Measurements from ENCODE around the gene PSMG2.

The PSMG2 gene

DNA sequence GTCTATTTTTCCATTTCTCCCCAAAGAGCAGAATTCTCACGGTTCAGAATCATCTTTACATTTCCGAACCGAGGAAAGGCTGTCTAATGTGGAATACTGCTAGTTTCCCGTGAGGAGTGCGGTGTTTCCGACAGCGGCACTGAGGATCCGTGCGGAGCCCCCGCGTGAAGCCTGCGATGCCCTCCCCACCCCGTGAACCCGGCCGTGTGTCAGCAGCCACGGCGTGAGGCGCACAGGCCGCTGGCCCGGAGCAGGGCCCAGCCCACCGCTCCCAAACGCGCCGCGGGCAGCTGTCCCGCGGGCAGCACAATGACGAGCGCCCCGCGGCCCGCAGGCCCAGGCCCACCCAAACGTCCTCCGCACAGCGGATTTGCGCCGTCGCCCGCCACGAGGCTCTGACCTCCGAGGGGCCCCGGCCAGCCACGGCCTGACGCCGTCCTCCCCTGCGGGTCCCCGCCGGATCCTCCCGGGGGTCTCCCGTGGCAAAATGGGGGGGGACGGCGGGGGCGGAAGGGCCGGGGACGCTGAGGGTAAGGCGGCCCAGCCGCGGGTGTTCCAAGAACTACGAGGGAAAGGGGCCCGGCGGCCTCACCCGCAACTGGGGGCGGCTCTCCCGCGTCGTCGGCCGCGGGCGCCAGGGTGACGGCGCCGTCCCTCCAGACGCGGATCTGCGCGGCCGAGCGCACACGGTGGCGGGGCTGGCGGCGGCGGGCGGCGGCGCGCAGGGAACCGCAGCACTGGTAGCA, 45.7 kb upstream of the PSMG2 start:
- Histone ChIP-seq H3K27me3 (ENCODE audit: insufficient read depth, low read length, poor library complexity, severe bottlenecking) (peaks cover 5% of the 10 kb centered on the region), H3K79me2 (ENCODE audit: insufficient read depth, low read length) (no peaks in the 10 kb centered on the region), H3K9ac (ENCODE audit: low read depth, low read length, poor library complexity, severe bottlenecking) (no peak overlapping the region), H3K4me1 (ENCODE audit: insufficient read depth, low read length, poor library complexity, severe bottlenecking) (no peaks in the 10 kb centered on the region), H2AFZ (ENCODE audit: low read length) (no peak overlapping the region), H4K20me1 (ENCODE audit: insufficient read depth, low read length, poor library complexity, severe bottlenecking) (no peaks in the 10 kb centered on the region), H3K9me3 (ENCODE audit: insufficient read depth, low read depth, low read length) (no peaks in the 10 kb centered on the region), H3K36me3 (ENCODE audit: insufficient read depth, low read length) (no peaks in the 10 kb centered on the region), H3K4me3 (ENCODE audit: low read length, poor library complexity, severe bottlenecking) (no peak overlapping the region), H3K9me2 (replicated peaks; ENCODE audit: low read depth, low read length) (no peaks in the 10 kb centered on the region), H3F3A (ENCODE audit: low read depth) (no peaks in the 10 kb centered on the region), H3K4me2 (ENCODE audit: low read depth, low read length, poor library complexity, severe bottlenecking) (no peak overlapping the region)
- TF ChIP-seq, protein P1, sequence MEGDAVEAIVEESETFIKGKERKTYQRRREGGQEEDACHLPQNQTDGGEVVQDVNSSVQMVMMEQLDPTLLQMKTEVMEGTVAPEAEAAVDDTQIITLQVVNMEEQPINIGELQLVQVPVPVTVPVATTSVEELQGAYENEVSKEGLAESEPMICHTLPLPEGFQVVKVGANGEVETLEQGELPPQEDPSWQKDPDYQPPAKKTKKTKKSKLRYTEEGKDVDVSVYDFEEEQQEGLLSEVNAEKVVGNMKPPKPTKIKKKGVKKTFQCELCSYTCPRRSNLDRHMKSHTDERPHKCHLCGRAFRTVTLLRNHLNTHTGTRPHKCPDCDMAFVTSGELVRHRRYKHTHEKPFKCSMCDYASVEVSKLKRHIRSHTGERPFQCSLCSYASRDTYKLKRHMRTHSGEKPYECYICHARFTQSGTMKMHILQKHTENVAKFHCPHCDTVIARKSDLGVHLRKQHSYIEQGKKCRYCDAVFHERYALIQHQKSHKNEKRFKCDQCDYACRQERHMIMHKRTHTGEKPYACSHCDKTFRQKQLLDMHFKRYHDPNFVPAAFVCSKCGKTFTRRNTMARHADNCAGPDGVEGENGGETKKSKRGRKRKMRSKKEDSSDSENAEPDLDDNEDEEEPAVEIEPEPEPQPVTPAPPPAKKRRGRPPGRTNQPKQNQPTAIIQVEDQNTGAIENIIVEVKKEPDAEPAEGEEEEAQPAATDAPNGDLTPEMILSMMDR (conservative IDR thresholded peaks at IDR 0.05; ENCODE audit: low read length) = no peak
- no peak for TF ChIP-seq EZH2phosphoT487 (IDR thresholded peaks at IDR 0.05; ENCODE audit: borderline replicate concordance)

DNA sequence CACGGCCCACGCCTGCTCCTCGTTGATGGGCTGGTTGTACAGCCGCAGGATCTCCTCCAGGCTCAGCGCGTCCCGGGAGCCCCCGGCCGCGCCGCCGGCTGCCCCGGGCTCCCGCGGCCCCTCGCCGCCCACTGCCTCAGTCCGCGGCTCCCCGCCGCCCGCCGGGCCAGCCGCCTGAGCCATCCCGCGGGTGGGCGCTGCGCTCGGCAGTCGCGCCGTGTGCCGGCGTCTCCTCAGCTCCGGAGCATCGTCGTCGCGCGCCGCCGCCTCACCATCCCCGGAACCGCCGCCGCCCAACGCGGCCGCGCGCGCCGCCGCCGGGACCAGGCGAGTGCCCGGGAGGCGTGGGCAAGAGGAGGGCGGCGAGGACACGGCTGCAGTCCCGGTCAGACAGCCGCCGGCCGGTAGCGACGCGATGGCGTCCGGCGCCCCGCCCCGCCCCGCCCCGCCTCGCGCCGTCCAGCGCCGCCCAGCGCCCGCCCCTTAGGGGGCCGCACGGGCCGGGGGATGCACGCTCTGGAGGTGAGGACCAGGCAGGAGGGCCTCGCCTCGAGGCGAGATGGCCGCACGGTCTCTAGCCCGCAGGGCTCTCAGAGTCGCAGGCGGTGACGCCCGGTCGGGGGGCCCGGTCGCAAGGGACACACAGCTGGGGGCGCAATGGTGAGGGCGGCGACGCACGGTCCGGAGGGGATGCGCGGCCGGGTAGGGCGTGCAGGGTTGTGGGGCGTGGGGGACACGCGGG, 45.0 kb upstream of the PSMG2 start, which contains the start of gene SPIRE1:
SPIRE1 (minus strand) TSS at position 424 of the 742 bp plus-strand sequence; CDS start at position 183, 241 bp downstream.
- TF ChIP-seq, protein P1 (conservative IDR thresholded peaks at IDR 0.05; ENCODE audit: low read length) = no peak
- no peak for TF ChIP-seq EZH2phosphoT487 (IDR thresholded peaks at IDR 0.05; ENCODE audit: borderline replicate concordance)
- Histone ChIP-seq H3K9me3 (ENCODE audit: insufficient read depth, low read depth, low read length) (no peaks in the 10 kb centered on the region), H3K4me2 (ENCODE audit: low read depth, low read length, poor library complexity, severe bottlenecking) (no peak within 1 kb of the TSS), H3K27me3 (ENCODE audit: insufficient read depth, low read length, poor library complexity, severe bottlenecking) (peaks cover 5% of the 10 kb centered on the region), H3K9me2 (replicated peaks; ENCODE audit: low read depth, low read length) (no peaks in the 10 kb centered on the region), H2AFZ (ENCODE audit: low read length) (no peak within 1 kb of the TSS), H3K9ac (ENCODE audit: low read depth, low read length, poor library complexity, severe bottlenecking) (no peak within 1 kb of the TSS), H3K36me3 (ENCODE audit: insufficient read depth, low read length) (no peaks in the 10 kb centered on the region), H3F3A (ENCODE audit: low read depth) (no peaks in the 10 kb centered on the region), H3K4me3 (ENCODE audit: low read length, poor library complexity, severe bottlenecking) (no peak within 1 kb of the TSS), H3K79me2 (ENCODE audit: insufficient read depth, low read length) (no peaks in the 10 kb centered on the region), H4K20me1 (ENCODE audit: insufficient read depth, low read length, poor library complexity, severe bottlenecking) (no peaks in the 10 kb centered on the region), H3K4me1 (ENCODE audit: insufficient read depth, low read length, poor library complexity, severe bottlenecking) (no peaks in the 10 kb centered on the region)

DNA sequence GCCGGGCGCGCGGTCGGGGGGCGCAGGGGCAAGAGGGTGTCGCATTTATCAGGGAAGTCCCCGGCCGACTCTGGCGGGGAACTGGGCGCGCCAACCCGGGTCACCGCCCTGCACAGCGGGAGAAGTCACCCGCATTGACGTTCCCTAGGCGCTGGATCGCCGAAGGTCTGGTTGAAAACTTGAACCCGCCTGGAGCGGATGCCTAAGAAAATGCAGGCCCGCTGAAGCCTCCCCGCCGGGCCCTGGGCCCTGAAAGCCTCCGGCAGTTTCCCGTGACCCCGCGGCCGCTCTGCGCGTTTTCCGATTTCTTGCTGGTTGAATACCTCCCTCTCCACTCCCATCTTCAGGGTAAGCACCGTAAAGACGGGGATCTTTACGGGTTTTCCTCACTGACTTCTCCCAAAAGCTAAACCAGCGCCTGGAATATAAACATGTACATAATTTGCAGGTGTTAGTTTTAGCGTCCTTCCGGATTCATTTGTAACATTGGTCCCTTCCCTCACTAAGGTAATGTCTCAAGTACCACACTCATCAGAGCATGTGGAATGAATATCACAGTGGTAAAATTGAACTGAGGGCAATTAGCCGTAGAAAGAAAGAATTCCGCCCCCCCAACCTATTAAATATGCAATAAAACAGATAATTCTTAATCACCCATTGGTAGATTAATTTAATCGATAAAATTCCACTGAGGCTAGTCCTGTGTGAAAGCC, 44.3 kb upstream of the PSMG2 start:
- H3K79me2 ChIP-seq (ENCODE audit: insufficient read depth, low read length) = no peaks in the 10 kb centered on the region
- H3F3A ChIP-seq (ENCODE audit: low read depth) = no peaks in the 10 kb centered on the region
- no peak overlapping the region for H3K4me2 ChIP-seq (ENCODE audit: low read depth, low read length, poor library complexity, severe bottlenecking)
- H3K4me1 ChIP-seq (ENCODE audit: insufficient read depth, low read length, poor library complexity, severe bottlenecking) = no peaks in the 10 kb centered on the region
- H3K36me3 ChIP-seq (ENCODE audit: insufficient read depth, low read length) = no peaks in the 10 kb centered on the region
- no peaks in the 10 kb centered on the region for H3K9me3 ChIP-seq (ENCODE audit: insufficient read depth, low read depth, low read length)
- TF ChIP-seq, protein P1 (conservative IDR thresholded peaks at IDR 0.05; ENCODE audit: low read length) = no peak
- TF ChIP-seq EZH2phosphoT487 (IDR thresholded peaks at IDR 0.05; ENCODE audit: borderline replicate concordance) = no peak
- H3K9me2 ChIP-seq (replicated peaks; ENCODE audit: low read depth, low read length) = no peaks in the 10 kb centered on the region
- no peak overlapping the region for H3K9ac ChIP-seq (ENCODE audit: low read depth, low read length, poor library complexity, severe bottlenecking)
- H2AFZ ChIP-seq (ENCODE audit: low read length) = no peak overlapping the region
- peaks cover 5% of the 10 kb centered on the region for H3K27me3 ChIP-seq (ENCODE audit: insufficient read depth, low read length, poor library complexity, severe bottlenecking)
- H3K4me3 ChIP-seq (ENCODE audit: low read length, poor library complexity, severe bottlenecking) = no peak overlapping the region
- no peaks in the 10 kb centered on the region for H4K20me1 ChIP-seq (ENCODE audit: insufficient read depth, low read length, poor library complexity, severe bottlenecking)

All from Loucy (cell line).